C4-2B (cell line): ENCODE results near the gene HDAC7.

Experiments
- H3K27ac ChIP-seq: fragments of 450-650 bp; 2 replicates; pipeline ENCODE4 v1.5.1; 2017
- ZFX ChIP-seq: fragments of 450-650 bp; IDR thresholded peaks from 2 replicates; pipeline ENCODE4 v1.6.1; 2017
- TF ChIP-seq, protein P1 (sequence below): fragments of 450-650 bp; conservative IDR thresholded peaks from 2 replicates; pipeline ENCODE4 v1.5.1; 2017; ENCODE audit warnings: mild to moderate bottlenecking

The HDAC7 gene

DNA sequence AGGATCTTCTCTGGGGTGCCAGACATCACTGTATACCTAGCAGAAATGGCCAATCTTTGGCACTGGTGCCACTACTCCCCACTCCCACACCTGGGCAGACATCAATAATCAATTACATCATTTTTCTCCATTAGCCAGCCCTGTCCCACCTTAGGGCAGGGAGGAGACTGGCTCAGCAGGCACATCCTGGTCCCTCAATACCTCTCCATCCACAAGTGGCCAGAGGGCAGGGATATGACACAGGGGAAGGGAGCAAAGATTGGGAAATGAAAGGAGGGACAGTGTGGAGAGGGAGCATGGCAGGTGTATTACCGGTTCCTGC is 71.2 kb downstream of the HDAC7 start:
- no peak overlapping the region for H3K27ac ChIP-seq

DNA sequence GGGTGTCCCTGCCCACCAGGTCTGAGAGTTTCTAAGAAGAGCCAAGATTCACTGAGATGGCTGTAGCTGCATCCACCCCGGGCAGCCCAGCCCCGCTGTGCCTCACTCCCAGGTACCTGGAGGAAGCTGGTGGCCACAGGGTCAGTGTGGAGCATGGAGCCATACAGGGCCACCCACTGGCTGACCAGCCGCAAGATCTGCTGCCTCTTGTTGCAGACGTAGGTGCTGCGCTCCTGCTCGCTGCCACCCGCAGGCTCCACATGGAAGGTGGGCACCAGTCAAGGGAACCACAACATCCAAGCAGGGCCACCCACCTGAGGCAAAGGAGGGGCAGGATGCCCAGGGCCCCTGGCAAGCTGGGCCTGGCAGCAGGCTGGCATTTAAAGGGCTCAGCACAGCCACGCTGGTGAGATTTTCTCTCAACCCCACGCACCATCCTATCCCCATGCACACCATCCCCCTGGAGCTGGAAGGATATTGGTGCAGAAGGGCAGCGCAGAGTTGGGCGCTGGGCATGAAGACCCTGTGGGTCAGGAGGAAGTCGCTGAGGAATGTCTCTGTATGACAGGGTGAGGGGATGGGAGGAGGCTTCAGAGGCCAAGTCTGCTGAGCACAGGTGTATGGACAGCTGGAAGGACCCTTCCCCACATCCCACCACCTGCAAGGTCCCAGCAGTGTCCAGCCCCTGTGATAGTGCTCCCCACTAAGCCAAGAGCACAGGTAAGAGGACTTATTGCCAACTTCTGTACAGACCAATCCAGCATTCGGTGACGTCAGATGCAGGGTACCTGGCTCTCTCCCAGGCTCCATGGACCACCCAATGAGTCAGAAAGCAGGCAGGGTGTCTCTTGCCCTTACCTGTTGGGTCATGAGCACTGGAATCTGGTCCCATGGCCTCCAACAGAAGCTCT is 71.9 kb downstream of the HDAC7 start:
- H3K27ac ChIP-seq: no peak overlapping the region
- no peak for TF ChIP-seq ZFX
- TF ChIP-seq, protein P1, sequence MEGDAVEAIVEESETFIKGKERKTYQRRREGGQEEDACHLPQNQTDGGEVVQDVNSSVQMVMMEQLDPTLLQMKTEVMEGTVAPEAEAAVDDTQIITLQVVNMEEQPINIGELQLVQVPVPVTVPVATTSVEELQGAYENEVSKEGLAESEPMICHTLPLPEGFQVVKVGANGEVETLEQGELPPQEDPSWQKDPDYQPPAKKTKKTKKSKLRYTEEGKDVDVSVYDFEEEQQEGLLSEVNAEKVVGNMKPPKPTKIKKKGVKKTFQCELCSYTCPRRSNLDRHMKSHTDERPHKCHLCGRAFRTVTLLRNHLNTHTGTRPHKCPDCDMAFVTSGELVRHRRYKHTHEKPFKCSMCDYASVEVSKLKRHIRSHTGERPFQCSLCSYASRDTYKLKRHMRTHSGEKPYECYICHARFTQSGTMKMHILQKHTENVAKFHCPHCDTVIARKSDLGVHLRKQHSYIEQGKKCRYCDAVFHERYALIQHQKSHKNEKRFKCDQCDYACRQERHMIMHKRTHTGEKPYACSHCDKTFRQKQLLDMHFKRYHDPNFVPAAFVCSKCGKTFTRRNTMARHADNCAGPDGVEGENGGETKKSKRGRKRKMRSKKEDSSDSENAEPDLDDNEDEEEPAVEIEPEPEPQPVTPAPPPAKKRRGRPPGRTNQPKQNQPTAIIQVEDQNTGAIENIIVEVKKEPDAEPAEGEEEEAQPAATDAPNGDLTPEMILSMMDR: no peak

More for the DNA sequence above, 71.2 kb downstream of the HDAC7 start:
- TF ChIP-seq, protein P1: no peak
- TF ChIP-seq ZFX: no peak

DNA sequence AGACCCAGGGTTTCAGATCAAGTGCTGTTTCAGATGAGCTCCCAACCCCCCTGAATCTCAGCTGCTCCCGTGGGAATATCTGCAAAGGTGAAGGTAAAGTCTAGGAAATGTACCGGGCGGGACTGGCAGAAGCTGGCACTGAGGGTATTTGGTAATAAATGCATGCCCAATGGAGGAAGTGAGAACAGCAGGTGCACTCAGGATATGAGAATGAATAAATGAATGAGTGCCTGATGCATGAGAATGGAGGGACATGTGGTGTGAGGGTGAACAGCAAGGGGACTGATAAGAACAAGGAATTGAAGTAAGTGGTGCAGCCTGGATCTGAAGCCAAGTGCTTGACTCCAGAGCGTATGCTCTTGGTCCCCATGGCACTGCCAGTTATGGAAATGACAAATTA is 72.6 kb downstream of the HDAC7 start:
- TF ChIP-seq, protein P1: no peak
- TF ChIP-seq ZFX: no peak
- no peak overlapping the region for H3K27ac ChIP-seq

DNA sequence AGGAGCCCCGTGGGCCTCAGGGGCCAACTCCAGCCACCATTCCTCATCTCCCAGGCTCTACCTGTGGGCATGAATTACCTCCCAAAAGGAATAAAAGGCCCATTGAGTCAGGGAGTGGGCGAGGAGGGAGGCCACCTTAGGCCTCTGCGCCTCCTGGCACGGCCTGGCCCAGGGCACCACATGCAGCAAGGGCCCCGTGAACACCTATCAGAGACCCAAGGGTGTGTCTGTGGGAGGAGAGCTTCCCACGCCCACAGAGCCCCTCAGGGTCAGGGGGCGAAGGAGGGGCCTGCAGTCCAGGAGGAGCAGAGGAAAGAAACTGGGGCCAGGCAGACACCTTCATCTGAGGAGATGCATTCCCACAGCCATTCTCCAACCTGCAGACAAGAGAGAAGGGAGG is 73.2 kb downstream of the HDAC7 start:
- no peak overlapping the region for H3K27ac ChIP-seq
- TF ChIP-seq, protein P1: no peak
- no peak for TF ChIP-seq ZFX

DNA sequence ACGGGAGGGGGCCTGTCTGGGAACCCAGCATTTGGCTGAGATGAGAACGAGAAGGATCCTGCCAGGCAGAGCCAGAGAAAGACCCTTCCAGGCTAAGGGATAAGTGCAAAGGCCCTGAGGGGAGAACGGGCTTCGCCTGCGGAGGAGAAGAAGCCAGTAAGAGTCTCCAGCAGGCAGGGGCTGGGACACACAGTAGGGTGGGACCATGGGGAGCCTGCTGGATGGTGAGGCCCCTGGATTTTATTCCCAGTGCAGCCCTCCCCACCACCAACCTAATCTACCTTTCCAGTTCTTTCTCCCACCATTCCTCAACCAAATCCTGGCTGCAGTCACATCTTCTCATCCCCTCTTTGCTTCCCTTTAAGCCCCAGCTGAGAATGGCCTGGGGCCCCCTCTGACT is 73.6 kb downstream of the HDAC7 start:
- TF ChIP-seq ZFX: no peak
- TF ChIP-seq, protein P1: no peak
- no peak overlapping the region for H3K27ac ChIP-seq

DNA sequence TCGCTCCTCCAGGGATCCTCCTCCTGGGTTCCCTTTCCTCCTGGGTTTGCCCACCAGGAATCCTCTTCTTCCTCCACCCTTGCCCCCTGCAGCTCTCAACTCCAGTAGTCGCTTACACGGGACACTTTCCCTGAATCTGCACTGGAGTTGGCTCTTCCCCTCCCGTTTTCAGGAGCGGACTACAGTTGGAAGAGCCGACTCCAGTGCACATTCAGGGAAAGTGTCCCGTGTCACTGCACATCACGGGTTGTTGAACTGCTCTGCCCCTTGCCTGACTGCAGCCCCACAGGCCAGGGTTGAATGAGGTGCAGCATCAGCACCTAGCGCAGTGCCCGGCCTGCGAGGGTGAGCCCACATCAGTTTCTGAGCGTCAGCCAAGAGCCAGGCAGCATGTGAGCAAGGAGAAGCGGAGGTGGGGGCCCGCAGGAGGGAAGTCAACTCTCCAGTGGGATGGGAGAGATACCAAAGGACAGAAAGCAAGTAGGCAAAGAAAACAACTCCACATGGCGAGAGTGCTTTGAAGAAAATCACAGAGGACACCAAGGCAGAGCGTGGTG is 74.1 kb downstream of the HDAC7 start:
- TF ChIP-seq, protein P1: no peak
- no peak for TF ChIP-seq ZFX

DNA sequence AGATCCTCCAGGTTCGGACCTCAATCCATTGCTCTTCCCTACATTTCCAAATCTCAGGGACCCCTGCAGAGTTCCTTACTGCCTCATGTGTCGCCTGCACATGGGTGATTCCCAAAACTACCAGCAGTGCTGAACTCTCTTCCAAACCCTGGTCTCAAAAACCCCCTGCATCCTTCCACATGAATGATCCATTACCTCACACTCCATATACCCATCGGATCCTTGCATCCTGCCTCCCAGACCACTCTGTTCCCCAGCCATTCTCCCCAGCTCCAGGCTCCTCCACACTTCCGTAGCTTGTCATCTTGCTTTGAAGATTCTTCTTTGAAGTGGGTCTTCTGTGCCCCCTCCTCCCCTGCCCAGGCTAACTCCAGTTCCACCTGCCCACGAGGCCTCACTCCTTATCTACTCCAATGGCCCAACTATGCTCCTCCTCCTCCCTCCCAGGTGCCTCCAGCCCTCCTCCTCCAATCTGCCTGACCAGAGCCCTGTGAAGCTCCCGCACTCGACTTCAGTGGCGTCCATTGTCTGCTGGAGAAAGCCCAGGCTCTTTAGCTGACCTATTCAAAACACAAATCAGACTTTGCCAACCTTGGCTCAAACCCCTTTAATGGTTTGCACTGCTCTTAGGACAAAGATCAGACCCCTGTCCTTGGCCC is 74.8 kb downstream of the HDAC7 start:
- H3K27ac ChIP-seq: no peak overlapping the region
- no peak for TF ChIP-seq ZFX
- TF ChIP-seq, protein P1: no peak

More for the DNA sequence above, 74.1 kb downstream of the HDAC7 start:
- no peak overlapping the region for H3K27ac ChIP-seq
